Activated T-cell treated with anti-CD3 and anti-CD28 coated beads, Interleukin-2, amount 50 U/mL, for 24 hours (primary cell): ENCODE results near the gene SPEM1.

Experiments used
- DNase-seq: peaks from one replicate; pipeline ENCODE4 v3.0.0-alpha.2; 2020
- H3K27ac Mint-ChIP-seq: 2 replicates; pipeline ENCODE4 v1.8.0; 2020; ENCODE audit warnings: mild to moderate bottlenecking, mixed read lengths
- H3K27me3 Mint-ChIP-seq: 2 replicates; pipeline ENCODE4 v1.8.0; 2020; ENCODE audit warnings: mixed read lengths
- H3K36me3 Mint-ChIP-seq: 2 replicates; pipeline ENCODE4 v1.8.0; 2020; ENCODE audit warnings: low read depth, mixed read lengths
- H3K4me1 Mint-ChIP-seq: 2 replicates; pipeline ENCODE4 v1.8.0; 2020; ENCODE audit warnings: low read depth, mixed read lengths
- H3K4me3 Mint-ChIP-seq: 2 replicates; pipeline ENCODE4 v1.8.0; 2020; ENCODE audit warnings: mild to moderate bottlenecking, moderate library complexity, mixed read lengths
- H3K9me3 Mint-ChIP-seq: 2 replicates; pipeline ENCODE4 v1.8.0; 2020; ENCODE audit warnings: mixed read lengths

Gene SPEM1

GRCh38 chr17:7425316-7425715 is 5.2 kb downstream of the SPEM1 start, which contains the start of gene SPEM2:
TSS of gene SPEM2 (plus strand) at chr17:7425616. CDS start at chr17:7425689, 73 bp downstream.
- H3K4me3 Mint-ChIP-seq: no peak within 1 kb of the TSS
- H3K36me3 Mint-ChIP-seq: no peaks in the 10 kb centered on the region
- H3K4me1 Mint-ChIP-seq: no peaks in the 10 kb centered on the region
- no peaks in the 10 kb centered on the region for H3K9me3 Mint-ChIP-seq
- no peaks in the 10 kb centered on the region for H3K27me3 Mint-ChIP-seq
- H3K27ac Mint-ChIP-seq: no peak within 1 kb of the TSS
- no peak for DNase-seq

GRCh38 chr17:7425756-7426155 is 5.6 kb downstream of the SPEM1 start:
- Mint-ChIP-seq H3K36me3 (no peaks in the 10 kb centered on the region), H3K4me3 (no peak overlapping the region), H3K9me3 (no peaks in the 10 kb centered on the region), H3K27me3 (no peaks in the 10 kb centered on the region), H3K27ac (no peak overlapping the region), H3K4me1 (no peaks in the 10 kb centered on the region)
- no peak for DNase-seq

DNA sequence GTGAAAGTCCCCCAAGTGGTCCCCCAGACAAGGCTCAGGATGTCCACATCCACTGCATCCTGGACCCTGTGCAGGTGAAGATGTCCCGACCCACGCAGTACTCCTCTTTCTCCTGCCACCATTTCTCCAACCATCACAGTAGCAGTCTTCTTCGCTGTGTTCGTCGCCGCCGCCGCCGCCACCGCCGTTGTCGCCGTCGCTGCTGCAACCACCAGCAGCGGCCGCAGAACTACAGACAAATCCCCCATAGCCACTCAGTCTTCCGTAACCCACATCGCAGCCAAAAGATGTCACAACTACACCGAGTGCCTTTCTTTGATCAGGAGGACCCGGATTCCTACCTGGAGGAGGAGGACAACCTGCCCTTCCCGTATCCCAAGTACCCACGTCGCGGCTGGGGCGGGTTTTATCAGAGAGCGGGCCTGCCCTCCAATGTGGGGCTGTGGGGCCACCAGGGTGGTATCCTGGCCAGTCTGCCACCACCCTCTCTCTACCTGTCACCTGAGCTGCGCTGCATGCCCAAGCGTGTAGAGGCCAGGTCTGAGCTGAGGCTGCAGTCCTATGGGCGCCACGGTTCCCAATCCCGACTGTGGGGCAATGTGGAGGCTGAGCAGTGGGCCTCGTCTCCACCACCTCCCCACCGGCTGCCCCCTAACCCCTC is 6.2 kb downstream of the SPEM1 start:
- DNase-seq: no peak
- Mint-ChIP-seq H3K36me3 (no peaks in the 10 kb centered on the region), H3K27ac (no peak overlapping the region), H3K9me3 (no peaks in the 10 kb centered on the region), H3K27me3 (no peaks in the 10 kb centered on the region), H3K4me1 (no peaks in the 10 kb centered on the region), H3K4me3 (no peak overlapping the region)

- DNase-seq: no peak
- H3K4me3 Mint-ChIP-seq: no peak overlapping the region
Observed at GRCh38 chr17:7426896-7427489, 6.9 kb downstream of the SPEM1 start.

GRCh38 chr17:7427549-7427948 is 7.4 kb downstream of the SPEM1 start:
- no peak for DNase-seq
- Mint-ChIP-seq H3K4me1 (no peaks in the 10 kb centered on the region), H3K27me3 (no peaks in the 10 kb centered on the region), H3K4me3 (no peak overlapping the region), H3K36me3 (no peaks in the 10 kb centered on the region), H3K9me3 (no peaks in the 10 kb centered on the region), H3K27ac (no peak overlapping the region)

More at GRCh38 chr17:7426896-7427489, 6.9 kb downstream of the SPEM1 start:
- no peaks in the 10 kb centered on the region for H3K27me3 Mint-ChIP-seq
- H3K27ac Mint-ChIP-seq: no peak overlapping the region
- H3K4me1 Mint-ChIP-seq: no peaks in the 10 kb centered on the region
- H3K36me3 Mint-ChIP-seq: no peaks in the 10 kb centered on the region
- H3K9me3 Mint-ChIP-seq: no peaks in the 10 kb centered on the region

GRCh38 chr17:7428557-7428956 is 8.4 kb downstream of the SPEM1 start, which contains the start of gene SPEM3:
TSS of gene SPEM3 (plus strand) at chr17:7428857. CDS start at chr17:7428903, 46 bp downstream.
- H3K4me3 Mint-ChIP-seq: no peak within 1 kb of the TSS
- H3K36me3 Mint-ChIP-seq: no peaks in the 10 kb centered on the region
- no peak within 1 kb of the TSS for H3K27ac Mint-ChIP-seq
- no peak for DNase-seq
- no peaks in the 10 kb centered on the region for H3K27me3 Mint-ChIP-seq
- H3K9me3 Mint-ChIP-seq: no peaks in the 10 kb centered on the region
- no peaks in the 10 kb centered on the region for H3K4me1 Mint-ChIP-seq

- DNase-seq: no peak
- no peaks in the 10 kb centered on the region for H3K4me1 Mint-ChIP-seq
- no peaks in the 10 kb centered on the region for H3K36me3 Mint-ChIP-seq
Observed at GRCh38 chr17:7429722-7430121, 9.6 kb downstream of the SPEM1 start.

DNA sequence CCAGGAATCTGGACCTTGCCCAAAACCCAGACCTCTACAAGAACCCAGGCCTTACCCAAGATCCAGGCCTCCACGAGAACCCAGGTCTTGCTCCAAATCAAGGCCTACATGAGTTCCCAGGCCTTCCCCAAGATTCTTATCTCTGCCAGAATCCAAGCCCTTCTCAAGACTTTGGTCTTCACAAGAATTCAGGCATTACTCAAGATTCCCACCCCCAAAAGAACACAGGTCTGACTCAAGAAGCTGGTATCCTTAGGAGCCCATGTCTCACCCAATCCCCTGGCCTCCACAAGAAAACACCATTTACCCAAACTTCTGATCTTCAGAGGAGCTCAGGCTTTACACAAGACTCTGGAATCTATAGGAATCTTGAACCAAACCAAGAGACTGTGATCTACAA is 11.1 kb downstream of the SPEM1 start:
- H3K9me3 Mint-ChIP-seq: no peaks in the 10 kb centered on the region
- H3K36me3 Mint-ChIP-seq: peaks cover 4% of the 10 kb centered on the region
- H3K27ac Mint-ChIP-seq: no peak overlapping the region

More at GRCh38 chr17:7429722-7430121, 9.6 kb downstream of the SPEM1 start:
- H3K27ac Mint-ChIP-seq: no peak overlapping the region
- H3K27me3 Mint-ChIP-seq: no peaks in the 10 kb centered on the region
- H3K9me3 Mint-ChIP-seq: no peaks in the 10 kb centered on the region
- no peak overlapping the region for H3K4me3 Mint-ChIP-seq

DNA sequence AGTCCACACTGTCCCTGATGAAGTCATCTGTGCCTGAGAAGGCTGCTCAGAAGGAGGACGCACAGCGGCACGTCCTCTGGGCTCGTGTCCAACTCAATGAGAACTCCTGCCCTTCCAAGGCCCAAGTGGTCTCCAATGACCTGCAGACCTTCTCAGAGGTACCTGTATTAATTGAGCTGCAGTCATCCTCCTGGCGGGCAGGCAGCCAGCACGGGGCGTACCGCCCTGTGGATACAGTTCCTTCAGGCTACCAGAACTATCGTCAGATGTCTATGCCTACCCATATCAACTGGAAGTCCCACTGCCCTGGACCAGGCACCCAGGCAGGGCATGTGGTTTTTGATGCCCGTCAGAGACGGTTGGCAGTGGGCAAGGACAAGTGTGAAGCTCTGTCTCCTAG is 12.2 kb downstream of the SPEM1 start:
- H3K4me1 Mint-ChIP-seq: peaks cover 20% of the 10 kb centered on the region
- DNase-seq: no peak
- no peaks in the 10 kb centered on the region for H3K9me3 Mint-ChIP-seq
- H3K27me3 Mint-ChIP-seq: no peaks in the 10 kb centered on the region
- H3K4me3 Mint-ChIP-seq: no peak overlapping the region
- H3K36me3 Mint-ChIP-seq: peaks cover 6% of the 10 kb centered on the region
- no peak overlapping the region for H3K27ac Mint-ChIP-seq

More for the DNA sequence above, 11.1 kb downstream of the SPEM1 start:
- no peak for DNase-seq
- Mint-ChIP-seq H3K27me3 (no peaks in the 10 kb centered on the region), H3K4me3 (no peak overlapping the region), H3K4me1 (peaks cover 12% of the 10 kb centered on the region)

DNA sequence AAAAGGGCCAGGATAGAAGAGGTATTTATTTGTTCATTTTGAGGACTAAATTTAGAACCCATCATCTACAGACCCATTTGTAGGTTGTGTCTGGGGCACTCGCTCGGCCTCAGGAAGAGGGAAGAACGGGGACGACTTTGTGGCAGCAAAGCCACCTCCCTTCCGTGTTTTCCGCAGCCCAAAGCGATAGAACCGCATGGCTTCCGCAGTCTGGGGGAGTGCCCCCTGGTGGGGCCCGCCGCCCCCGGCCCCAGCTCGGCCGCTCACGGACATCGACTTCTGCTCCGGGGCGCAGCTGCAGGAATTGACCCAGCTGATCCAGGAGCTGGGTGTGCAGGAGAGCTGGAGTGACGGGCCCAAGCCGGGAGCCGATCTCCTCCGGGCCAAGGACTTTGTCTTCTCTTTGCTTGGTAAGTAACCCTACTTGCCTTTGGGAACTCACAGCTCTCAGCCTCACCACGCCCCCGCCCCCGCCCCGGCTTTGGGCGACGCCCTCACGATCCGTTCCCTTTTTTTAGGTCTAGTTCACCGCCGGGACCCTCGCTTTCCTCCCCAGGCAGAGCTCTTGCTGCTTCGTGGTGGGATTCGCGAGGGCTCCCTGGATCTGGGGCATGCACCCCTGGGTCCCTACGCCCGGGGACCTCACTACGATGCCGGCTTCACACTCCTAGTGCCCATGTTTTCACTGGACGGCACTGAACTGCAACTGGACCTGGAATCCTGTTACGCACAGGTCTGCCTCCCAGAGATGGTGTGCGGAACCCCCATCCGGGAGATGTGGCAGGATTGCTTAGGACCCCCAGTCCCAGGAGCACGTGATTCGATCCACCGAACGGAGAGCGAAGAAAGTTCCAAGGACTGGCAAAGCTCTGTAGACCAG is 15.8 kb downstream of the SPEM1 start:
- Mint-ChIP-seq H3K4me1 (peaks cover 48% of the 10 kb centered on the region), H3K27ac (peak overlapping the region; percentile 97), H3K36me3 (peaks cover 10% of the 10 kb centered on the region), H3K4me3 (peak overlapping the region; percentile 91), H3K27me3 (peaks cover 22% of the 10 kb centered on the region), H3K9me3 (no peaks in the 10 kb centered on the region)
- peak; percentile 81 for DNase-seq

- Mint-ChIP-seq H3K27ac (peak overlapping the region; percentile 97), H3K9me3 (no peaks in the 10 kb centered on the region), H3K36me3 (peaks cover 10% of the 10 kb centered on the region), H3K27me3 (peaks cover 30% of the 10 kb centered on the region), H3K4me3 (peak overlapping the region; percentile 91), H3K4me1 (peaks cover 49% of the 10 kb centered on the region)
- peak; percentile 89 for DNase-seq
Observed at GRCh38 chr17:7436556-7437368, 16.6 kb downstream of the SPEM1 start.

DNA sequence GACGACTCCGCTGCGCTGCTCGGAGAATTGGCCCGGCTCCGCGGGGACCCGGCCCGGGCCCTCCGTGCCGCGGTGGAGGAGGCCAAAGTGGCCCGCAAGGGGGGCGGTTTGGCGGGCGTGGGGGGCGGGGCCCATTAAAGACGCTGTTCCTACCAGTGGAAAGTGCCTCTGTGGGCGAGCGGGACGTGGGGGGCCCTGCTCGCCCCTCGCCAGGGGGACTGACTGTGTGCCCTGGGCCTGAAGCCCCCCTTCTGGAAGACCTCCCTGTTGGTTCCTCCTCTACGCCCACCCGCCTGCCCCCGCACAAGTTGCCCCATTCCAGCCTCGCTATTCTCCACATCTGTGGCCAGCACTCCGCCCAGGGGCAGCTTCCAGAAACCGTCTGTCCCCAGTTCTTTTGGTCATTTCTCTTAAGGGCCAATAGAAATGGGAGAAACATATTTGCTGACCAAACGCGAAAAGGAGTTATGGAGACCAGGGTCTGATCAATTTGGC is 17.3 kb downstream of the SPEM1 start:
- Mint-ChIP-seq H3K27ac (no peak overlapping the region), H3K4me3 (peak overlapping the region; percentile 91), H3K9me3 (no peaks in the 10 kb centered on the region), H3K27me3 (peaks cover 35% of the 10 kb centered on the region), H3K36me3 (peaks cover 10% of the 10 kb centered on the region), H3K4me1 (peaks cover 49% of the 10 kb centered on the region)
- no peak for DNase-seq

- H3K27ac Mint-ChIP-seq: no peak overlapping the region
- H3K27me3 Mint-ChIP-seq: peaks cover 42% of the 10 kb centered on the region
- peak; percentile 76 for DNase-seq
Observed at GRCh38 chr17:7437950-7438614, 18.0 kb downstream of the SPEM1 start.

More at GRCh38 chr17:7437950-7438614, 18.0 kb downstream of the SPEM1 start:
- Mint-ChIP-seq H3K9me3 (no peaks in the 10 kb centered on the region), H3K4me3 (peak overlapping the region; percentile 91), H3K4me1 (peaks cover 49% of the 10 kb centered on the region), H3K36me3 (peaks cover 10% of the 10 kb centered on the region)
